Fibroblast of lung (primary cell): Measurements from ENCODE around the gene ABL1. TPM values are rescaled to one million over a fixed set of nuclear protein-coding genes. Genes with fewer than 3 reads are reported as not detected.

Source experiments
- DNase-seq, 2 donors: peaks; one replicate each; pipeline versions ENCODE4 v3.0.0 to v3.0.0-alpha.2; 2010; ENCODE audit warnings: low read depth in 2 of 2
- H2AFZ ChIP-seq: 2 replicates; pipeline ENCODE4 v1.5.1; 2012; ENCODE audit warnings: low read length, control low read depth, inconsistent platforms
- H3K27ac ChIP-seq: 2 replicates; pipeline ENCODE4 v1.5.1; 2011; ENCODE audit warnings: low read length, control low read depth; ENCODE audit not compliant: insufficient read depth
- H3K27me3 ChIP-seq: 2 replicates; pipeline ENCODE4 v1.5.1; 2011; ENCODE audit warnings: mild to moderate bottlenecking, low read length; ENCODE audit not compliant: control insufficient read depth, insufficient read depth
- H3K36me3 ChIP-seq: 2 replicates; pipeline ENCODE4 v1.5.1; 2011; ENCODE audit warnings: low read length; ENCODE audit not compliant: control insufficient read depth, insufficient read depth
- H3K4me1 ChIP-seq: 2 replicates; pipeline ENCODE4 v1.5.1; 2011; ENCODE audit warnings: low read length; ENCODE audit not compliant: control insufficient read depth, insufficient read depth; ENCODE audit errors: extremely low read depth
- H3K4me2 ChIP-seq: 2 replicates; pipeline ENCODE4 v1.5.1; 2011; ENCODE audit warnings: low read length, control low read depth; ENCODE audit not compliant: insufficient read depth; ENCODE audit errors: extremely low read depth
- H3K4me3 ChIP-seq, 4 experiments: fragments of 200-600 bp in 1 of 4; sonication (generic) in 1 of 4; replicated peaks in 1 of 4; 2 replicates each; pipeline ENCODE4 v1.5.1; 2011 to 2016; ENCODE audit warnings: low read length in 4 of 4, low read depth in 3 of 4, mild to moderate bottlenecking in 3 of 4, control low read depth in 2 of 4, inconsistent platforms in 1 of 4, mixed read lengths in 1 of 4; ENCODE audit not compliant: insufficient read depth in 1 of 4; ENCODE audit errors: control extremely low read depth in 1 of 4
- H3K79me2 ChIP-seq: 2 replicates; pipeline ENCODE4 v1.5.1; 2012; ENCODE audit warnings: mild to moderate bottlenecking, low read length, inconsistent platforms; ENCODE audit not compliant: control insufficient read depth, insufficient read depth
- H3K9ac ChIP-seq: 2 replicates; pipeline ENCODE4 v1.5.1; 2011; ENCODE audit warnings: mild to moderate bottlenecking, low read length, control low read depth; ENCODE audit not compliant: insufficient read depth
- H3K9me3 ChIP-seq: 2 replicates; pipeline ENCODE4 v1.5.1; 2012; ENCODE audit warnings: low read depth, low read length; ENCODE audit not compliant: control insufficient read depth, insufficient read depth
- H4K20me1 ChIP-seq: 2 replicates; pipeline ENCODE4 v1.5.1; 2011; ENCODE audit warnings: low read length; ENCODE audit not compliant: control insufficient read depth, insufficient read depth; ENCODE audit errors: extremely low read depth
- EZH2 ChIP-seq: IDR thresholded peaks from 2 replicates; pipeline ENCODE4 v1.5.1; 2012; ENCODE audit warnings: low read length, control low read depth, mild to moderate bottlenecking; ENCODE audit errors: missing control alignments
- polyA plus RNA-seq, 2 donors: library from polyadenylated mRNA; depleted of rRNA in 1 of 2; stranded (reverse) in 1 of 2; unstranded in 1 of 2; fragments of >200 nt; gene quantifications; 2 replicates each; pipeline ENCODE4 v1.2.1, GENCODE V29; 2011 to 2012; ENCODE audit warnings: missing spikeins in 1 of 2
- total RNA-seq: library from RNA; depleted of rRNA; stranded (reverse); fragments of >200 nt; gene quantifications from 2 replicates; pipeline ENCODE4 v1.2.1, GENCODE V29; 2014
- TF ChIP-seq, protein P1 (sequence below), 2 donors: IDR thresholded peaks in 1 of 2; conservative IDR thresholded peaks in 1 of 2; 1 replicate in 1 of 2; 2 replicates in 1 of 2; pipeline ENCODE4 v1.5.1; 2011 to 2012; ENCODE audit warnings: low read length in 2 of 2, control low read depth in 1 of 2, inconsistent platforms in 1 of 2, low read depth in 1 of 2, mild to moderate bottlenecking in 1 of 2

Gene ABL1
- total and polyA plus RNA-seq, 2 donors (not counting 1 experiment from before 2014, with no cell fraction given) = 46.6 to 65.4 TPM

DNA sequence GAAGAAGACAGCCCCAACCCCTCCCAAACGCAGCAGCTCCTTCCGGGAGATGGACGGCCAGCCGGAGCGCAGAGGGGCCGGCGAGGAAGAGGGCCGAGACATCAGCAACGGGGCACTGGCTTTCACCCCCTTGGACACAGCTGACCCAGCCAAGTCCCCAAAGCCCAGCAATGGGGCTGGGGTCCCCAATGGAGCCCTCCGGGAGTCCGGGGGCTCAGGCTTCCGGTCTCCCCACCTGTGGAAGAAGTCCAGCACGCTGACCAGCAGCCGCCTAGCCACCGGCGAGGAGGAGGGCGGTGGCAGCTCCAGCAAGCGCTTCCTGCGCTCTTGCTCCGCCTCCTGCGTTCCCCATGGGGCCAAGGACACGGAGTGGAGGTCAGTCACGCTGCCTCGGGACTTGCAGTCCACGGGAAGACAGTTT, 49.1 kb downstream of the ABL1 start:
- Histone ChIP-seq H3K4me2 (no peak overlapping the region), H3K27ac (no peak overlapping the region), H2AFZ (no peak overlapping the region), H4K20me1 (no peaks in the 10 kb centered on the region), H3K27me3 (no peaks in the 10 kb centered on the region), H3K9ac (no peak overlapping the region), H3K4me3 (no peak overlapping the region), H3K36me3 (peaks cover 51% of the 10 kb centered on the region), H3K79me2 (peaks cover 10% of the 10 kb centered on the region), H3K4me1 (peaks cover 5% of the 10 kb centered on the region), H3K9me3 (no peaks in the 10 kb centered on the region)
- no peak for DNase-seq
- TF ChIP-seq, protein P1, sequence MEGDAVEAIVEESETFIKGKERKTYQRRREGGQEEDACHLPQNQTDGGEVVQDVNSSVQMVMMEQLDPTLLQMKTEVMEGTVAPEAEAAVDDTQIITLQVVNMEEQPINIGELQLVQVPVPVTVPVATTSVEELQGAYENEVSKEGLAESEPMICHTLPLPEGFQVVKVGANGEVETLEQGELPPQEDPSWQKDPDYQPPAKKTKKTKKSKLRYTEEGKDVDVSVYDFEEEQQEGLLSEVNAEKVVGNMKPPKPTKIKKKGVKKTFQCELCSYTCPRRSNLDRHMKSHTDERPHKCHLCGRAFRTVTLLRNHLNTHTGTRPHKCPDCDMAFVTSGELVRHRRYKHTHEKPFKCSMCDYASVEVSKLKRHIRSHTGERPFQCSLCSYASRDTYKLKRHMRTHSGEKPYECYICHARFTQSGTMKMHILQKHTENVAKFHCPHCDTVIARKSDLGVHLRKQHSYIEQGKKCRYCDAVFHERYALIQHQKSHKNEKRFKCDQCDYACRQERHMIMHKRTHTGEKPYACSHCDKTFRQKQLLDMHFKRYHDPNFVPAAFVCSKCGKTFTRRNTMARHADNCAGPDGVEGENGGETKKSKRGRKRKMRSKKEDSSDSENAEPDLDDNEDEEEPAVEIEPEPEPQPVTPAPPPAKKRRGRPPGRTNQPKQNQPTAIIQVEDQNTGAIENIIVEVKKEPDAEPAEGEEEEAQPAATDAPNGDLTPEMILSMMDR (conservative IDR thresholded peaks at IDR 0.05 in 1 of 2, IDR thresholded peaks at IDR 0.05 in 1 of 2; ENCODE audit: low read depth in 1 of 2, low read length in 2 of 2) = no peak
- TF ChIP-seq EZH2 = no peak

DNA sequence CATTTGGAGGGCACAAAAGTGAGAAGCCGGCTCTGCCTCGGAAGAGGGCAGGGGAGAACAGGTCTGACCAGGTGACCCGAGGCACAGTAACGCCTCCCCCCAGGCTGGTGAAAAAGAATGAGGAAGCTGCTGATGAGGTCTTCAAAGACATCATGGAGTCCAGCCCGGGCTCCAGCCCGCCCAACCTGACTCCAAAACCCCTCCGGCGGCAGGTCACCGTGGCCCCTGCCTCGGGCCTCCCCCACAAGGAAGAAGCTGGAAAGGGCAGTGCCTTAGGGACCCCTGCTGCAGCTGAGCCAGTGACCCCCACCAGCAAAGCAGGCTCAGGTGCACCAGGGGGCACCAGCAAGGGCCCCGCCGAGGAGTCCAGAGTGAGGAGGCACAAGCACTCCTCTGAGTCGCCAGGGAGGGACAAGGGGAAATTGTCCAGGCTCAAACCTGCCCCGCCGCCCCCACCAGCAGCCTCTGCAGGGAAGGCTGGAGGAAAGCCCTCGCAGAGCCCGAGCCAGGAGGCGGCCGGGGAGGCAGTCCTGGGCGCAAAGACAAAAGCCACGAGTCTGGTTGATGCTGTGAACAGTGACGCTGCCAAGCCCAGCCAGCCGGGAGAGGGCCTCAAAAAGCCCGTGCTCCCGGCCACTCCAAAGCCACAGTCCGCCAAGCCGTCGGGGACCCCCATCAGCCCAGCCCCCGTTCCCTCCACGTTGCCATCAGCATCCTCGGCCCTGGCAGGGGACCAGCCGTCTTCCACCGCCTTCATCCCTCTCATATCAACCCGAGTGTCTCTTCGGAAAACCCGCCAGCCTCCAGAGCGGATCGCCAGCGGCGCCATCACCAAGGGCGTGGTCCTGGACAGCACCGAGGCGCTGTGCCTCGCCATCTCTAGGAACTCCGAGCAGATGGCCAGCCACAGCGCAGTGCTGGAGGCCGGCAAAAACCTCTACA, 49.8 kb downstream of the ABL1 start:
- H4K20me1 ChIP-seq = no peaks in the 10 kb centered on the region
- TF ChIP-seq, protein P1 (conservative IDR thresholded peaks at IDR 0.05 in 1 of 2, IDR thresholded peaks at IDR 0.05 in 1 of 2; ENCODE audit: low read depth in 1 of 2, low read length in 2 of 2) = no peak
- TF ChIP-seq EZH2 = no peak

DNA sequence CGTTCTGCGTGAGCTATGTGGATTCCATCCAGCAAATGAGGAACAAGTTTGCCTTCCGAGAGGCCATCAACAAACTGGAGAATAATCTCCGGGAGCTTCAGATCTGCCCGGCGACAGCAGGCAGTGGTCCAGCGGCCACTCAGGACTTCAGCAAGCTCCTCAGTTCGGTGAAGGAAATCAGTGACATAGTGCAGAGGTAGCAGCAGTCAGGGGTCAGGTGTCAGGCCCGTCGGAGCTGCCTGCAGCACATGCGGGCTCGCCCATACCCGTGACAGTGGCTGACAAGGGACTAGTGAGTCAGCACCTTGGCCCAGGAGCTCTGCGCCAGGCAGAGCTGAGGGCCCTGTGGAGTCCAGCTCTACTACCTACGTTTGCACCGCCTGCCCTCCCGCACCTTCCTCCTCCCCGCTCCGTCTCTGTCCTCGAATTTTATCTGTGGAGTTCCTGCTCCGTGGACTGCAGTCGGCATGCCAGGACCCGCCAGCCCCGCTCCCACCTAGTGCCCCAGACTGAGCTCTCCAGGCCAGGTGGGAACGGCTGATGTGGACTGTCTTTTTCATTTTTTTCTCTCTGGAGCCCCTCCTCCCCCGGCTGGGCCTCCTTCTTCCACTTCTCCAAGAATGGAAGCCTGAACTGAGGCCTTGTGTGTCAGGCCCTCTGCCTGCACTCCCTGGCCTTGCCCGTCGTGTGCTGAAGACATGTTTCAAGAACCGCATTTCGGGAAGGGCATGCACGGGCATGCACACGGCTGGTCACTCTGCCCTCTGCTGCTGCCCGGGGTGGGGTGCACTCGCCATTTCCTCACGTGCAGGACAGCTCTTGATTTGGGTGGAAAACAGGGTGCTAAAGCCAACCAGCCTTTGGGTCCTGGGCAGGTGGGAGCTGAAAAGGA, 50.7 kb downstream of the ABL1 start:
- DNase-seq = no peak

More for the DNA sequence above, 49.8 kb downstream of the ABL1 start:
- H3K36me3 ChIP-seq = peaks cover 51% of the 10 kb centered on the region
- peaks cover 10% of the 10 kb centered on the region for H3K79me2 ChIP-seq
- no peaks in the 10 kb centered on the region for H3K9me3 ChIP-seq
- no peak overlapping the region for H3K4me2 ChIP-seq
- no peak overlapping the region for H3K9ac ChIP-seq
- no peak overlapping the region for H3K4me3 ChIP-seq
- no peak overlapping the region for H3K27ac ChIP-seq
- peaks cover 5% of the 10 kb centered on the region for H3K4me1 ChIP-seq
- DNase-seq = no peak
- H2AFZ ChIP-seq = no peak overlapping the region
- H3K27me3 ChIP-seq = no peaks in the 10 kb centered on the region

More for the DNA sequence above, 50.7 kb downstream of the ABL1 start:
- peaks cover 5% of the 10 kb centered on the region for H3K4me1 ChIP-seq
- no peak overlapping the region for H3K4me2 ChIP-seq
- H3K36me3 ChIP-seq = peaks cover 49% of the 10 kb centered on the region
- H3K27ac ChIP-seq = no peak overlapping the region
- H3K27me3 ChIP-seq = no peaks in the 10 kb centered on the region
- H2AFZ ChIP-seq = no peak overlapping the region
- TF ChIP-seq, protein P1 (conservative IDR thresholded peaks at IDR 0.05 in 1 of 2, IDR thresholded peaks at IDR 0.05 in 1 of 2; ENCODE audit: low read depth in 1 of 2, low read length in 2 of 2) = no peak
- TF ChIP-seq EZH2 = no peak
- H3K79me2 ChIP-seq = peaks cover 10% of the 10 kb centered on the region
- H3K9me3 ChIP-seq = no peaks in the 10 kb centered on the region
- no peak overlapping the region for H3K9ac ChIP-seq
- no peak overlapping the region for H3K4me3 ChIP-seq
- no peaks in the 10 kb centered on the region for H4K20me1 ChIP-seq
